NCI-H2029 (cell line): ENCODE measurements around the gene ASB5.
"Not testable (repeated sequence)": the region's sequence is repeated elsewhere in the genome, so short reads cannot be mapped to it uniquely, and the experiment has no call there.

Experiments used
- DNase-seq: peaks from one replicate; lab custom pipeline; 2025; lab: John Stamatoyannopoulos, UW

The ASB5 gene

GRCh38 chr4:176268963-176269362 is at the start of gene ASB5:
Gene ASB5 (minus strand): TSS chr4:176269222. CDS start chr4:176269108, 114 bp downstream.
- DNase-seq, result no peak

- no peak for DNase-seq
These were observed 44.7 kb upstream of the ASB5 start for GRCh38 chr4:176313596-176314336.

GRCh38 chr4:176309772-176310171 is 40.8 kb upstream of the ASB5 start:
- DNase-seq, result no peak

- no peak for DNase-seq
These were observed 40.0 kb upstream of the ASB5 start for GRCh38 chr4:176309046-176309445.

GRCh38 chr4:176308441-176308840 is 39.4 kb upstream of the ASB5 start:
- DNase-seq, result no peak

GRCh38 chr4:176307666-176307930 is 38.6 kb upstream of the ASB5 start:
- no peak for DNase-seq

- no peak for DNase-seq
These were observed 38.0 kb upstream of the ASB5 start for GRCh38 chr4:176306837-176307665.

- no peak for DNase-seq
These were observed 34.9 kb upstream of the ASB5 start for GRCh38 chr4:176303938-176304337.

- DNase-seq, result no peak
These were observed 33.6 kb upstream of the ASB5 start for GRCh38 chr4:176302283-176303275.

GRCh38 chr4:176300565-176300964 is 31.5 kb upstream of the ASB5 start:
- no peak for DNase-seq

- no peak for DNase-seq
These were observed 31.0 kb upstream of the ASB5 start for GRCh38 chr4:176300036-176300435.

GRCh38 chr4:176298664-176299063 is 29.6 kb upstream of the ASB5 start:
- no peak for DNase-seq

GRCh38 chr4:176295907-176296306 is 26.9 kb upstream of the ASB5 start:
- DNase-seq, result not testable (repeated sequence)

GRCh38 chr4:176293660-176294059 is 24.6 kb upstream of the ASB5 start:
- DNase-seq, result no peak

GRCh38 chr4:176292920-176293319 is 23.9 kb upstream of the ASB5 start:
- DNase-seq, result no peak

GRCh38 chr4:176291748-176292147 is 22.7 kb upstream of the ASB5 start:
- DNase-seq, result no peak

- DNase-seq, result no peak
These were observed 21.5 kb upstream of the ASB5 start for GRCh38 chr4:176290520-176290919.

- DNase-seq, result no peak
These were observed 20.5 kb upstream of the ASB5 start for GRCh38 chr4:176289561-176289960.

- no peak for DNase-seq
These were observed 19.0 kb upstream of the ASB5 start for GRCh38 chr4:176288020-176288419.

- no peak for DNase-seq
These were observed 18.5 kb upstream of the ASB5 start for GRCh38 chr4:176287546-176287945.

- DNase-seq, result no peak
These were observed 17.7 kb upstream of the ASB5 start for GRCh38 chr4:176286728-176287127.

GRCh38 chr4:176279560-176279959 is 10.5 kb upstream of the ASB5 start:
- DNase-seq, result not testable (repeated sequence)
